Astrocyte of the hippocampus (primary cell): ENCODE results near the gene NKIRAS2.

Experiments used
- DNase-seq: peaks from one replicate; pipeline ENCODE4 v3.0.0; 2011; ENCODE audit warnings: low read depth, low spot score

The NKIRAS2 gene

GRCh38 chr17:42019509-42020404 lies at the start of gene NKIRAS2:
Gene NKIRAS2, plus strand, starts transcription at chr17:42020090. Its CDS starts 1,488 bp downstream, at chr17:42021578.
- DNase-seq: peak; percentile 97

DNA sequence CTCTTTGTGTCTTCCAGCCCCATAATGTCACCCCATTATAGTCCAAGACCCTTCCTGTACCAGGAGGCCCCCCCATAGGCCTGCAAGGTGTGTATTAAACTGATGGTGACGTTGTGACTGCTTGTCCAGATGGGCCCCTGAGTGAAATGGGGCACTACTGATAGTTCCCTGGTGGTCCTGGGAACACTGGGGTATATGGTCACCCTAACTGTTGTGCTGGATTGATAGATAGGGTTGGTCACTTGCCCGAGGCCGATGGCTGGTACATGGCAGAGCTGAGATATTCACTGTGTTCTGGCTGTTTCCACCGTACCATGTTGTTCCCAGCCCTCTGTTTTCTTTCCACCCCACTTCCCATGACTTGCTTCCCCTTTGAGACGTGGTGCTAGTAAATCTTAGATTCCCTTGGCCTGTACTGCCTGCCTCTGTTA lies 49.0 kb upstream of the NKIRAS2 start:
- DNase-seq: no peak

DNA sequence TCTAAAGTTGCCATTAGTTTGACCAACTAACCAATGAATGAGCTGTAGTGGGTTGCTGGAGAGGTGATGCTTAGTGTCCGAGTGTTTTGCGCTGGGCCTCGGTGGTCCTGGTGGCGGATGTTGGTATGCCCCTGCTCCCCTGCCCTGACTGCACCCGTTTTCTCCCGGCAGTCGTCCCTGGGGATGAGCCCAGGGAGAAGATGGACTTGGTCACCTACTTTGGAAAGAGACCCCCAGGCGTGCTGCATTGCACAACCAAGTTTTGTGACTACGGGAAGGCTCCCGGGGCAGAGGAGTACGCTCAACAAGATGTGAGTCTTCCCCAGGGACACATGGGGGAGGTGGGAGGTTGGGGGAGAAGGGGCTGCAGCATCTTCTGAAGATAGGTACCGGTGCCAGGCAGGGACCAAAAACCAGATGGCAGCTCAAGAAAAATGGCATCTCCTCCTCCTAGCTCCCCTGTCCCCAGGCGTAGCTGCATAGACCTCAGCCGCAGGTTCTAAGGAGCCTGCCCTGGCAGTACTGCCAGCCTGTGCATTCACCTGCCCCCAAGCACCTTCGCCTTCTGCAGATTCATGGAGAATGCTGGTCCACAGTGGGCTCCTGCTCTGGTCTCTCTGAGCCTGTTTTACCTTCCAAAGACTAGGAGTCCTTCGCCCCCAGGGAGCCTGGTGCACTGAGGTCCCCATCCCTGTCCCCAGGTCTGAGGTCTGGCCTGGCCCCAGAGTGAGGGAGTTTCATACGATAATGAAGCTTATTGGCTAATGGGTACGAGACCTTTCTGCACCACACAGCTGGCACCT lies 48.0 kb upstream of the NKIRAS2 start:
- DNase-seq: no peak

DNA sequence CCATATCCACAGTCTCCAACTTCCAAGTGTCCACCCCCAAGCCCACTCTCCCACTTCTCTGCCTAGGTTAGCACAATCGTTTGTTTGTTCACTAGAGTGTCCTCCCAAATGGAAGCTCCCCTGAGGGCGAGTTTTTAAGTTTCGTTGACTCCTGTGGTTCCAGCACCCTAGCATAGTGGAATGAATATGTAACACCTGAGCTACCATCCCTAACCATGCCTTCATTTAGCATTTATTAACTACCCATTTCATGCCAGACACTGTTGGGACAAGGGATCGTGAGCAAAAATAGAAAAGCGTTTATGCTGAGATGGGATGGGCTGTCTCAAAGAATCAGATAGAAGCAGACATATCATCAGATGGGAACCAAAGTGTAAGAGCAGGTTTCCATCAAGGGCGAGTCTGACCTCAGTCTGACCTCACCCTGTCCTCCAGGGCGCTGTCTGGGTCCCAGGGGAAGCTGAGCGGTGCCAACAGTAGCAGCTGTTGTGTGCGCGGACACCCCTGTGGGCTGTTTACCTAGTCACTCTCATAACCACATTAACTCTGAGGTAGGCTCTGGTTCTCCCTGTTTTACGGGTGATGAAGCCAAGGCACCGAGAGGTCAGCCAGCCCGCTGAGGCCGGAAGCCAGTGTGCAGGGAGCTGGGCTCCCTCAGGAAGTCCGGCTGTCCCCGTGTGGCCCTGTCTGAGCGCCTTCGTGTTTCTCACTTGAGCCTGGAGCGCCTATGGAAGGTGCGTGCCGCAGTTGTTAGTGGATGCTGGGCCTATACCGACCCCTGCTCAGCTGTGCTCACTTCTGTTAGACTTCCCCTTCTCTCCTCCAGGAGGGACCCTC lies 47.1 kb upstream of the NKIRAS2 start:
- no peak for DNase-seq

DNA sequence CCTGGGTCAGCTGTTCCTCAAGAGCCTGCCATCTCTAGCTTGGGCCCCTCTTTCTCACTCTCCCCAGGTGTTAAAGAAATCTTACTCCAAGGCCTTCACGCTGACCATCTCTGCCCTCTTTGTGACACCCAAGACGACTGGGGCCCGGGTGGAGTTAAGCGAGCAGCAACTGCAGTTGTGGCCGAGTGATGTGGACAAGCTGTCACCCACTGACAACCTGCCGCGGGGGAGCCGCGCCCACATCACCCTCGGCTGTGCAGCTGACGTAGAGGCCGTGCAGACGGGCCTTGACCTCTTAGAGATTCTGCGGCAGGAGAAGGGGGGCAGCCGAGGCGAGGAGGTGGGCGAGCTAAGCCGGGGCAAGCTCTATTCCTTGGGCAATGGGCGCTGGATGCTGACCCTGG lies 46.5 kb upstream of the NKIRAS2 start:
- no peak for DNase-seq

DNA sequence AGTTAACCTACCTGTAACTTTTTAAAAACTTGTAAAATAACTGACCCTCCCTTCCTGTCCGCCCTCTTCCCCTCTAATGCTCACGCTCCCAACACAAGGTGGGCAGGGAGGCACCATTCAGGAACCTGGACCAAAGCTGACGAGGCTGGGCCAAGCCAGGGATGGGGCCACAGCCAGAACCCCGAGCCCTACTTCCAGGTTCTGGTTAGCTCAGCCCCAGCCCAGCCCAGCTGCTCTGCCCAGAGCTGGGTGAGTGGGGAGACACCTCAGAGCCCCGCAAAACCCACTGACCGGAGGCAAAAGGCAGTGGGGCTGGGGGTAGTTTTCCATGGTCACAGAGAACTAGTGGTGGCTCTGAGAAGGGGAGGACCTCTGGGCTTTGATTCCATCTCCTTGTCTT lies 45.9 kb upstream of the NKIRAS2 start:
- DNase-seq: no peak

- no peak for DNase-seq
These were observed 45.2 kb upstream of the NKIRAS2 start for GRCh38 chr17:41974658-41975057.

DNA sequence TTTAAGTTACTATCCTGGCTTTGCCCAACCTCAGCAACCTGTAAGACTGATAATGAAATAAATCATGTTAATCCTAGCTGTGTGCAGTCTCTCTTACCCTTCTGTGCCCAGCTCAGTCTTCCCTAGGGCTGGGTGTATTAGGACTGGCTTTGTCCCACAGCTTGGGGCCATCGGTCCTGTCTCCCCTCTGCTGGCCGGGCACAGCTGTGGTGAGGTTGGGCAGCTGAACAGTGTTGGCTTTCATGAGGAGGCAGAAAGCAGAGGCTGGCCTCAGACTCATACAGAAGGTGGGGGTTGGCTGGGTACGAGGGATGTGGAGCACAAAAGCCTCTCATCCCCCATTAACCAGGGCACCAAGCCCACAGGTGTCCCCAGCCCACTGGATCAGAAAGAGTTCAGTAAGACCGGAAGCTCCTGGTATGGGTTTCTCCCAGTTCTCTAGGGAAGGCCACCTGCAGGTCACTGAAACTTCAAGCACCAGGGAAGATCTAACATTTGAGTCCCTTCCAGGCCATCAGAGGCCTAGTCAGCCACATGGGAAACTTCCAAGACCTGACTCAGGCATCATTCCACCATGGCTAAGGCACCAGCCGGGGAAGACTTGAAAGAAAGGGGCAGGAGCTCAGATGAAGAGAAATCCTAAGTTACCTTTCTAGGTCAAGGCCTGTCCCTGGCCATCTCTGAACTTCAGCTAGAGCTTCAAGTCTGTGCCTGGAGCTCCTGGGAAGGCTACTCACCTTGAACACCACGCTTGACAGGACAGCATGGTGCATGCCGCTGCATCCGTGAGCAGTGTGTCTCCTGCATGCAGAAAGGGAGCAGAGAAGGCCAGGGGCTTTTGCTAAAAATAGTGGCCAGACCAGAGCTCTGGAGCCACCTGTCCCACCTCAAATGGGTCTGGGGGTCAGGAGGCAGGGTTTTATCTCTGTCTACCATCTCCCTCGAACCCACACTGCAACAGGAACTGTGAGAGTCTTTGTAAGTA lies 44.5 kb upstream of the NKIRAS2 start:
- DNase-seq: peak; percentile 60

DNA sequence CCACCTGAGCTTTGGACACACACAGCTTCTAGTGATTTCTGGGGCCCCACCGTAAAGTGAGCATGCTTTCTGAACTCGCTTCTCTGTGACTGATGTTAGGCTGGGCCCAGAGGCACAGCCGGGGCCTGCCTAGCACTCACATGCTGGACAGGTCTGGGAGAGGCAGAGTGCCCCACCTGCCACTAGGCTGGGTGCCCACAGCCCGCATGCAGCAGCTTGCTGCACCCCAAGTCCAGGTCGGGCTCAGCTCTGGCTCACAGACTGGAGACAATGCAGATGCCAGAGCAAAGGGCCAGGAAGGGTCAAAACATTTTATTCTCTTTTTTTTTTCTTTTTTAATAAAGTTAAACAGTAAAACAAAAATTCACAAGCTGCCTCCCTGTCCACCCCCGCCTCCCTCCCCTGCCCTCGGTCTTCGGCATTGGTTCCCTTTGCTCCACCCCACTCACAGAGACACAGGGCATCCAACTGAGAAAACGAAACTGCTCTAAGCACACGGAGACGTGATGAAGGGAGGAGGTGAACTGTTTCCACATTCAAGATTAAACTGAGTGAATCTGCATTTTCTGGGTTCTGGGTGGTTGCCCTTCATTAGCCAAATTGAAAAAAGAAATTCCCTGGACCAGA lies 43.6 kb upstream of the NKIRAS2 start:
- no peak for DNase-seq

DNA sequence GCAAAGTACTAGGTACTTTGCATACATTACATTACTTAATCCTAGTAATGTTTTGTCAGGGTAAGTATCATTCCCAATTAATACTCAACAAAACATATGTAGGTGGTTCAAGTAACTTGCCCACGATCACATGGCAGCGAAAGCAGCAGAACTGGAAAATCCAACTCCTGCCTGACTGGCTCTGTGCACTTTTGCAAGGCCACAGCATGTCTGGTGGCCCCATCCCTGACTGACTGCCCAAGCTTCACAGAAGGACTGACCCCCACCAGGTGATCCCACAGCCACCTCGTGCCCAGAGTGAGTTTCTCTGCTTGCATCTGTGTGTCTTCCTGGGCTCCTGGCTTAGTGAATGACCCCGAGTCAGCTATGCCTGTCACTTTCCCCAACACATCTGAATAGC lies 41.9 kb upstream of the NKIRAS2 start:
- DNase-seq: no peak

DNA sequence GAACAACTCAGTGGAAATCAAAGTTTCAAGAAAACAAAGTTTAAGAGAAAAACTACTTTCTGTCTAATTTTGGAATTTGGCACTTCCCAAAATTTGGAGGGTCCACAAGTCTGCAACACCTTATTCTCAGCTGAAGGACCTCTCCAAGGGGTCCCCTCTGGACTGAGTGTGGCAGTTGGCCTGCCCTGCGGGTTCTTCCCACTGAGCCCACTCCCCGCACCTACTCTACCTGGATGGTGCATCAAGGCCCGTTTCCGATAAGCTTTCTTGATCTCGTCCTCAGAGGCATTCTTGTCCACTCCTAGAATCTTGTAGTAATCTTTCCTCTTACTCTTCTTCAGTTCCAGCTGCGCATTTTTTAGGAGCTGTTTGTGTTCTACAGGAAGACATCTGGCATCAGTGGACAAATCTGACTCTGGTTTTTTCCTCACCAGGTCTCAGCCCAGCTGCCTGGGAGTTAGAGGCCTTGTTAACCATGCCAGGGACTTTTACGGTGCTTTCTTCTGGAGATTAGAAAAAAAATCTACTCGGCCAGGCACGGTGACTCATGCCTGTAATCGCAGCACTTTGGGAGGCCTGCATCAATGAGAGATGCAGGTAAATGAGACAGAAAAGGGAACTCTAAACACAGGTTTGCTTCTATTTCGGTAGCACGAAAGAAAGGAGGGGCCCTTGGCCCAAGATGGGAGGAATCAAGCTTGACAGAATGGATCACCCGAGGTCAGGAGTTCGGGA lies 37.7 kb upstream of the NKIRAS2 start:
- peak; percentile 81 for DNase-seq

- DNase-seq: no peak
These were observed 35.4 kb upstream of the NKIRAS2 start for GRCh38 chr17:41984454-41984853.

GRCh38 chr17:41985919-41986318 lies 34.0 kb upstream of the NKIRAS2 start:
- no peak for DNase-seq

GRCh38 chr17:41986634-41987033 lies 33.3 kb upstream of the NKIRAS2 start:
- DNase-seq: no peak

DNA sequence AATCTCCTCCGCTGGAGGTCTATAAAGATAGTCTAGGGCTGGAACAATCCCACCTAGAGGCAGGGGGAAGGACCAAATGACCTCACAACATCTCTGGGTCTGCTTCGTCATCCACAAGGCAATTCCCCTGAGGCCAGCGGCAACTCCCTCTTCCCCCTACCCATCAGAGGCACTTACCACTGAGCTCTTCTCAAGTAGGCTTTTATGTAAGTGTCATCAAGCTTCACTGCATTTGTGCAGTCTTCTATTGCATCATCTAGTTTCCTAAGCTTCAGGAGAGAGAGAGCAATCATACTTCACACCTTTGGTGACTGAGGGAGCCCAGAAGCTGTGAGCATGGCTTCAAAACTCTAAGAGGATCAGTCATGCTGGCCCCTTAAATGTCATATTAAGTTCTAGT lies 32.2 kb upstream of the NKIRAS2 start:
- no peak for DNase-seq

DNA sequence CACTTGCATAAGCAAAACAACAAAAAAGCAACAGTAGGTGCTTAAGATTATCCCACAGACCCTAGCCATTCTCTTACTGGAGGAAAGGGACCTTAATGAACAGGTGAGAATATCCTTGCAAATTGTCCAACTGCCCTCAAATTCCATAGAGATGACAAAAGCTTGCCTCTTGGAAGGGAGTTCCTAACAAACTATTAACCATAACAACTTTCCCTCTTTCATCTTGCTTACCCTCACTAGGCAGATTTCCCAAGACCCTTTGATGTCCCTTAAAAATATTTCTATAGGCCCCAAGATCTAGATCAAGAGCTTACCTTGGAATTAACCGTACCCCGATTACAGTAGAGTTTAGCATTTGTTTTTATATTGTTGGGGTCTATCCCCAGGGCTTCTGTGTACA lies 31.5 kb upstream of the NKIRAS2 start:
- no peak for DNase-seq

- no peak for DNase-seq
These were observed 30.0 kb upstream of the NKIRAS2 start for GRCh38 chr17:41989702-41990419.

- no peak for DNase-seq
These were observed 27.3 kb upstream of the NKIRAS2 start for GRCh38 chr17:41992576-41992975.

GRCh38 chr17:41996855-41997164 lies 23.1 kb upstream of the NKIRAS2 start:
- DNase-seq: no peak
